Ishikawa (cell line): Measurements from ENCODE around the gene ZNF613.

Experiments used
- CEBPB ChIP-seq: IDR thresholded peaks from 2 replicates; pipeline ENCODE4 v1.6.1; 2012
- CREB1 ChIP-seq: IDR thresholded peaks from 2 replicates; pipeline ENCODE4 v1.6.1; 2012; ENCODE audit warnings: low read depth
- EGR1 ChIP-seq: IDR thresholded peaks from 2 replicates; pipeline ENCODE4 v1.6.1; 2012
- EP300 ChIP-seq: IDR thresholded peaks from 2 replicates; pipeline ENCODE4 v1.6.1; 2012; ENCODE audit warnings: borderline replicate concordance
- FOXM1 ChIP-seq: IDR thresholded peaks from 2 replicates; pipeline ENCODE4 v1.6.1; 2012; ENCODE audit warnings: low read depth, borderline replicate concordance
- MAX ChIP-seq: IDR thresholded peaks from 2 replicates; pipeline ENCODE4 v1.6.1; 2012
- NFIC ChIP-seq: IDR thresholded peaks from 2 replicates; pipeline ENCODE4 v1.6.1; 2012
- RAD21 ChIP-seq: IDR thresholded peaks from 2 replicates; pipeline ENCODE4 v1.6.1; 2012; ENCODE audit warnings: low read depth
- REST ChIP-seq: IDR thresholded peaks from 2 replicates; pipeline ENCODE4 v1.6.1; 2012; ENCODE audit warnings: low read depth, mild to moderate bottlenecking
- TAF1 ChIP-seq: IDR thresholded peaks from 2 replicates; pipeline ENCODE4 v1.6.1; 2012; ENCODE audit warnings: low read depth, mild to moderate bottlenecking
- TCF12 ChIP-seq: IDR thresholded peaks from 2 replicates; pipeline ENCODE4 v1.6.1; 2012; ENCODE audit warnings: low read depth
- TEAD4 ChIP-seq: IDR thresholded peaks from 2 replicates; pipeline ENCODE4 v1.6.1; 2012
- USF1 ChIP-seq: IDR thresholded peaks from 2 replicates; pipeline ENCODE4 v1.6.1; 2012
- YY1 ChIP-seq: IDR thresholded peaks from 2 replicates; pipeline ENCODE4 v1.6.1; 2012; ENCODE audit warnings: low read depth
- ZBTB7A ChIP-seq: IDR thresholded peaks from 2 replicates; pipeline ENCODE4 v1.6.1; 2012; ENCODE audit warnings: low read depth

The ZNF613 gene

GRCh38 chr19:51926784-51927741 is at the start of gene ZNF613:
TSS of gene ZNF613 (plus strand) at chr19:51927472. CDS start at chr19:51936221, 8,749 bp downstream.
- TF ChIP-seq CEBPB, result no peak
- TF ChIP-seq EGR1, result peak; percentile 61
- 0 out of 2 replicates have a peak, but pooled peaks have one; percentile 32 for TF ChIP-seq CREB1
- TF ChIP-seq NFIC, result no peak
- peak; percentile 77 for TF ChIP-seq MAX
- TF ChIP-seq YY1, result peak; percentile 98
- no peak for TF ChIP-seq FOXM1
- TF ChIP-seq RAD21, result 0 out of 2 replicates have a peak, but pooled peaks have one; percentile 8
- TF ChIP-seq REST, result no peak
- no peak for TF ChIP-seq TEAD4
- peak; percentile 26; the same call in 1 of the 2 replicates for TF ChIP-seq TAF1
- TF ChIP-seq USF1, result no peak; the same call in 1 of the 2 replicates

GRCh38 chr19:51882518-51882917 is 44.8 kb upstream of the ZNF613 start:
- TF ChIP-seq REST (no peak), YY1 (no peak), NFIC (no peak)

- TF ChIP-seq NFIC (no peak), USF1 (no peak), ZBTB7A (no peak), TCF12 (no peak), REST (no peak), TAF1 (no peak), CEBPB (no peak), TEAD4 (no peak), RAD21 (no peak), EGR1 (no peak), EP300 (no peak), CREB1 (no peak), YY1 (no peak), MAX (no peak), FOXM1 (no peak)
Observed at GRCh38 chr19:51884713-51885112, 42.6 kb upstream of the ZNF613 start.
